ENCODE data around the gene EPB41L1. TPM values are rescaled to one million over a fixed set of nuclear protein-coding genes. Genes with fewer than 3 reads are reported as not detected.

Gene EPB41L1
- total RNA-seq, 1 experiment from 2014 or later, result 38.7 TPM

DNA sequence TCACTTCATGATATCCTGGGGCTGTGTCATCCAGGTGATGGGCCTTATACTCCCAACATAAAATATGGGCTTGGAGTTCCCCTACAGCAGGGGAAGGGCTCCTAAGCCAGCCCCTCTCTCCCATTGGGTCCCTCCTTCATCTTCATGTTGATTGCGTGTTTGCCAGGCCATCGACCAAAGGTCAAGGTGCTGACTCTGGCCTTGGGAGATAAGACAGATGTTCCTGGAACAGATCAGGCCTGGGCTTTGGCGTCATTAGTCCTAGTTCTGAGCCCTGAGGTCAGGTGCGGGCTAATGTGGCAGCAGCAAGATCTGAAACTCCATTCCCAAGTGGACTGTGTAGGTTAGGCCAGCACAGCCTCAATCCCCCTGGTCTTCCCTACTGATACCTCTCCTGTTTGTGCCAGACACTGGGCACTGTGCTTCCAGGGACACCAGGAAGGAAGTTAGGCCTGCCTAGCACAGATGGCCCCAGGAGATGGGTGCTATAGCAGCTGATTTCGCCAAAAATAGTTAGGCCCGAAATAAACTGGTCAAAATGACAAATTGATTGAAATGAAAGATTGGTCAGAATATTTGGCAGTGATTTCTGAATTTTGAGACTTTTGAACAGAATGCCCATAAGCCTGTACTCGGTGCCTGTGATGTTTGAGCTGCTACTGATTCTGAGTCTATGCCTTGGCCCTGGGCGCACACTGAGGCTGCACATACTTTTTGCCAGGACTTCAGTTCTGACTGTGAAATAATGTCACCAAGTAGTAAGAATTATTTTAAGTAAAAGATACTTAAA is 28.8 kb downstream of the EPB41L1 start:
- ChIA-PET POLR2A (no interaction called here), CTCF (no interaction called here)
- H3K27ac Mint-ChIP-seq, result no peak overlapping the region
- TF ChIP-seq PRDM15 (CRISPR knock-in tag; IDR thresholded peaks at IDR 0.05) (no peak), GABPB1 (CRISPR knock-in tag; IDR thresholded peaks at IDR 0.05) (peak; percentile 94)
- ATAC-seq, result no peak
- H3K36me3 Mint-ChIP-seq, result no peaks in the 10 kb centered on the region
- H3K4me3 Mint-ChIP-seq, result no peak overlapping the region
- no peaks in the 10 kb centered on the region for H3K27me3 Mint-ChIP-seq (ENCODE audit: low read depth)
- H3K9me3 Mint-ChIP-seq, result no peaks in the 10 kb centered on the region
- H3K4me1 Mint-ChIP-seq, result no peaks in the 10 kb centered on the region
- DNase-seq (ENCODE audit: low spot score), result no peak

GRCh38 chr20:36184816-36185776 is 30.6 kb downstream of the EPB41L1 start:
- CTCF ChIA-PET, result interaction anchor here (0.7 to 2.0 kb wide), 6 partner anchors 15 to 194 kb away, joined by 3 to 12 read pairs (median 3); partner anchors contain the start of gene AAR2
- ATAC-seq, result no peak
- POLR2A ChIA-PET, result no interaction called here
- Mint-ChIP-seq H3K4me3 (no peak overlapping the region), H3K27ac (no peak overlapping the region), H3K27me3 (ENCODE audit: low read depth) (no peaks in the 10 kb centered on the region), H3K36me3 (peaks cover 9% of the 10 kb centered on the region), H3K4me1 (no peaks in the 10 kb centered on the region), H3K9me3 (no peaks in the 10 kb centered on the region)
- TF ChIP-seq TP53 (CRISPR knock-in tag; IDR thresholded peaks at IDR 0.05), result no peak
- no peak for TF ChIP-seq ZNF263 (CRISPR knock-in tag; IDR thresholded peaks at IDR 0.05; ENCODE audit: low read depth)
- no peak for DNase-seq (ENCODE audit: low spot score)

GRCh38 chr20:36193977-36194712 is 39.6 kb downstream of the EPB41L1 start:
- no peak overlapping the region for H3K4me3 Mint-ChIP-seq
- ChIA-PET CTCF (interaction anchor here (0.6 to 4.3 kb wide), 5 partner anchors 9 to 205 kb away, joined by 3 to 19 read pairs (median 4); no protein-coding TSS in a partner anchor), POLR2A (no interaction called here)
- no peaks in the 10 kb centered on the region for H3K9me3 Mint-ChIP-seq
- no peak for DNase-seq (ENCODE audit: low spot score)
- H3K27me3 Mint-ChIP-seq (ENCODE audit: low read depth), result no peaks in the 10 kb centered on the region
- no peak for TF ChIP-seq GRHL2 (CRISPR knock-in tag; IDR thresholded peaks at IDR 0.05; ENCODE audit: insufficient replicate concordance, severe bottlenecking)
- no peak for TF ChIP-seq ZBTB21 (CRISPR knock-in tag; IDR thresholded peaks at IDR 0.05; ENCODE audit: borderline replicate concordance)
- no peak for TF ChIP-seq CBFB (CRISPR knock-in tag; IDR thresholded peaks at IDR 0.05; ENCODE audit: low read depth)
- no peak for TF ChIP-seq ZSCAN18 (CRISPR knock-in tag; IDR thresholded peaks at IDR 0.05)
- no peak overlapping the region for H3K27ac Mint-ChIP-seq
- peaks cover 6% of the 10 kb centered on the region for H3K36me3 Mint-ChIP-seq
- no peak for ATAC-seq
- no peaks in the 10 kb centered on the region for H3K4me1 Mint-ChIP-seq

DNA sequence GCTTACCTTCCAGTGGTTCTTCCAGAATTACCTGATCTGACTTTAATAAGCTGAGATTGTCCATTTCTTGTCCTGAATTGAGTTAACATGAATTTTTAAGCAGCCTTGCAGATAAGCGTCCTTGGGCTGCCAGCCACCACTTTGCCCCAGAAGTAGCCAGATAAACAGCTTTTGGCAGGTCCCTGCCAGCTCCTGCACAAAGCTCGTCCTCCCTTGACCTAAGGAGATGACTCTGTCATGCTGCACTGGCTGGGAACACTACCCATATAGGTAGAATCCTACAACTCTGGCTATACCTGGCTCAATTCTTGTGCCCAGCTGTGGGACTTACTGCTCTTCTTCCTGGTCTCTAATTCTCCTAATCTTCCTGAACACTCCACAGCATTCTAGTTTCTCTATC is 42.1 kb downstream of the EPB41L1 start:
- no peaks in the 10 kb centered on the region for H3K4me1 Mint-ChIP-seq
- no peak overlapping the region for H3K27ac Mint-ChIP-seq
- CTCF ChIA-PET, result interaction anchor here (0.8 to 2.2 kb wide), 2 partner anchors 41 to 132 kb away, joined by 3 to 16 read pairs; no protein-coding TSS in a partner anchor
- no peaks in the 10 kb centered on the region for H3K36me3 Mint-ChIP-seq
- H3K4me3 Mint-ChIP-seq, result no peak overlapping the region
- DNase-seq (ENCODE audit: low spot score) (no peak), ATAC-seq (no peak)
- POLR2A ChIA-PET, result no interaction called here
- no peaks in the 10 kb centered on the region for H3K9me3 Mint-ChIP-seq
- no peak for TF ChIP-seq NR1H2 (CRISPR knock-in tag; IDR thresholded peaks at IDR 0.05)
- no peak for TF ChIP-seq ZNF232 (CRISPR knock-in tag; IDR thresholded peaks at IDR 0.05)
- TF ChIP-seq ZNF317 (CRISPR knock-in tag; IDR thresholded peaks at IDR 0.05; ENCODE audit: borderline replicate concordance, low read depth), result no peak
- TF ChIP-seq ZNF396 (CRISPR knock-in tag; IDR thresholded peaks at IDR 0.05; ENCODE audit: borderline replicate concordance), result no peak
- TF ChIP-seq, protein P1, sequence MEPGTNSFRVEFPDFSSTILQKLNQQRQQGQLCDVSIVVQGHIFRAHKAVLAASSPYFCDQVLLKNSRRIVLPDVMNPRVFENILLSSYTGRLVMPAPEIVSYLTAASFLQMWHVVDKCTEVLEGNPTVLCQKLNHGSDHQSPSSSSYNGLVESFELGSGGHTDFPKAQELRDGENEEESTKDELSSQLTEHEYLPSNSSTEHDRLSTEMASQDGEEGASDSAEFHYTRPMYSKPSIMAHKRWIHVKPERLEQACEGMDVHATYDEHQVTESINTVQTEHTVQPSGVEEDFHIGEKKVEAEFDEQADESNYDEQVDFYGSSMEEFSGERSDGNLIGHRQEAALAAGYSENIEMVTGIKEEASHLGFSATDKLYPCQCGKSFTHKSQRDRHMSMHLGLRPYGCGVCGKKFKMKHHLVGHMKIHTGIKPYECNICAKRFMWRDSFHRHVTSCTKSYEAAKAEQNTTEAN (CRISPR knock-in tag; IDR thresholded peaks at IDR 0.05), result no peak
- TF ChIP-seq ERG (CRISPR knock-in tag; IDR thresholded peaks at IDR 0.05), result no peak
- no peaks in the 10 kb centered on the region for H3K27me3 Mint-ChIP-seq (ENCODE audit: low read depth)
